ENCODE measurements around the gene KNOP1.

GRCh38 chr16:19694989-19695388 is 23.0 kb downstream of the KNOP1 start:
- TF ChIP-seq TAF1 (IDR thresholded peaks at IDR 0.05; ENCODE audit: borderline replicate concordance, low read depth, low read length) (no peak), POLR2AphosphoS5 (IDR thresholded peaks at IDR 0.05; ENCODE audit: low read depth, low read length) (no peak)
